ENCODE results near the gene DACH1. TPM values are rescaled to one million over a fixed set of nuclear protein-coding genes. Genes with fewer than 3 reads are reported as not detected.

DACH1 gene
- total and polyA plus RNA-seq, 2 of the 13 experiments (the other 11 are each of a cell fraction or from before 2014, with no cell fraction given) = not detected

GRCh38 chr13:71864094-71864985 lies 2.7 kb downstream of the DACH1 start:
- no peak overlapping the region for H3K4me3 ChIP-seq (replicated peaks in 1 of 3; ENCODE audit: insufficient read depth in 1 of 3, low read depth in 2 of 3, low read length in 3 of 3)
- intact Hi-C loops (cut with micrococcal nuclease; ENCODE audit: unreplicated experiment) = no loop called here
- H3K79me2 ChIP-seq (ENCODE audit: insufficient read depth, low read length) = no peaks in the 10 kb centered on the region
- H3K9me3 ChIP-seq (ENCODE audit: low read length) = no peaks in the 10 kb centered on the region
- no peaks in the 10 kb centered on the region for H4K20me1 ChIP-seq (ENCODE audit: insufficient read depth, low read length)
- H3K4me1 ChIP-seq (ENCODE audit: insufficient read depth, low read length) = 0 out of 2 replicates have a peak, but pooled peaks cover 4% of the 10 kb centered on the region
- POLR2A ChIA-PET = no interaction called here
- H3K4me2 ChIP-seq (ENCODE audit: low read depth, low read length) = no peak overlapping the region
- H3K36me3 ChIP-seq (replicated peaks in 1 of 2; ENCODE audit: control insufficient read depth in 1 of 2, insufficient read depth in 2 of 2, low read length in 2 of 2) = no peaks in the 10 kb centered on the region
- TF ChIP-seq ARID2 (CRISPR knock-in tag; IDR thresholded peaks at IDR 0.05; ENCODE audit: borderline replicate concordance) (no peak), REXO4 (CRISPR knock-in tag; IDR thresholded peaks at IDR 0.05; ENCODE audit: borderline replicate concordance) (no peak), PAXIP1 (CRISPR knock-in tag; conservative IDR thresholded peaks at IDR 0.05) (no peak), LCORL (IDR thresholded peaks at IDR 0.05) (no peak), LCORL (CRISPR knock-in tag; IDR thresholded peaks at IDR 0.05) (no peak), ZNF530 (CRISPR knock-in tag; IDR thresholded peaks at IDR 0.05; ENCODE audit: low read depth) (no peak), SETDB1 (CRISPR knock-in tag; IDR thresholded peaks at IDR 0.05; ENCODE audit: borderline replicate concordance) (no peak), FOXP1 (IDR thresholded peaks at IDR 0.05) (no peak), FOXP1 (CRISPR knock-in tag; IDR thresholded peaks at IDR 0.05) (no peak), SUZ12 (IDR thresholded peaks at IDR 0.05; ENCODE audit: low read depth, low read length) (no peak), ATF6 (CRISPR knock-in tag; conservative IDR thresholded peaks at IDR 0.05) (no peak), JARID2 (CRISPR knock-in tag; IDR thresholded peaks at IDR 0.05; ENCODE audit: insufficient replicate concordance) (no peak), FUBP1 (CRISPR knock-in tag; IDR thresholded peaks at IDR 0.05; ENCODE audit: borderline replicate concordance) (no peak), DNMT1 (CRISPR knock-in tag; IDR thresholded peaks at IDR 0.05) (no peak)
- CTCF ChIA-PET (ENCODE audit: low intra/inter-chr PET ratio, low total read pairs) = no interaction called here
- DNase-seq (ENCODE audit: low spot score) = no peak
- no peak for FAIRE-seq
- ATAC-seq = no peak
- WGBS (ENCODE audit: low lambda C conversion rate) = 36% methylated on average over 39 of the region's 39 CpGs
- no TSS peak for BruUV-seq (replicated peaks)
- no peak overlapping the region for H3K27ac ChIP-seq (ENCODE audit: extremely low read length, insufficient read depth, low read length)
- H2AFZ ChIP-seq (ENCODE audit: low read length) = no peak overlapping the region
- in situ Hi-C loops (cut with HindIII; ENCODE audit: extremely low pct_ligation_motif_present, low pct_unique_long_range_greater_than_20kb) = no loop called here
- H3K9ac ChIP-seq (ENCODE audit: insufficient read depth, low read depth, low read length) = no peak overlapping the region
- H3K27me3 ChIP-seq (ENCODE audit: control insufficient read depth in 1 of 2, insufficient read depth in 2 of 2, low read length in 2 of 2) = peaks cover 7 to 31% of the 10 kb centered on the region in 2 experiments

Data from HepG2 (cell line).